22Rv1 (cell line): Measurements from ENCODE around the gene GATAD2A.

Experiments used
- H3K27ac ChIP-seq: fragments of 450-650 bp; 2 replicates; pipeline ENCODE4 v1.5.1; 2017
- CTCF ChIP-seq: fragments of 450-650 bp; IDR thresholded peaks from 2 replicates; pipeline ENCODE4 v1.5.1; 2017; ENCODE audit warnings: mild to moderate bottlenecking
- ZFX ChIP-seq: fragments of 450-650 bp; IDR thresholded peaks from 2 replicates; pipeline ENCODE4 v1.6.1; 2017; ENCODE audit warnings: antibody characterized with exemption, borderline replicate concordance

The GATAD2A gene

DNA sequence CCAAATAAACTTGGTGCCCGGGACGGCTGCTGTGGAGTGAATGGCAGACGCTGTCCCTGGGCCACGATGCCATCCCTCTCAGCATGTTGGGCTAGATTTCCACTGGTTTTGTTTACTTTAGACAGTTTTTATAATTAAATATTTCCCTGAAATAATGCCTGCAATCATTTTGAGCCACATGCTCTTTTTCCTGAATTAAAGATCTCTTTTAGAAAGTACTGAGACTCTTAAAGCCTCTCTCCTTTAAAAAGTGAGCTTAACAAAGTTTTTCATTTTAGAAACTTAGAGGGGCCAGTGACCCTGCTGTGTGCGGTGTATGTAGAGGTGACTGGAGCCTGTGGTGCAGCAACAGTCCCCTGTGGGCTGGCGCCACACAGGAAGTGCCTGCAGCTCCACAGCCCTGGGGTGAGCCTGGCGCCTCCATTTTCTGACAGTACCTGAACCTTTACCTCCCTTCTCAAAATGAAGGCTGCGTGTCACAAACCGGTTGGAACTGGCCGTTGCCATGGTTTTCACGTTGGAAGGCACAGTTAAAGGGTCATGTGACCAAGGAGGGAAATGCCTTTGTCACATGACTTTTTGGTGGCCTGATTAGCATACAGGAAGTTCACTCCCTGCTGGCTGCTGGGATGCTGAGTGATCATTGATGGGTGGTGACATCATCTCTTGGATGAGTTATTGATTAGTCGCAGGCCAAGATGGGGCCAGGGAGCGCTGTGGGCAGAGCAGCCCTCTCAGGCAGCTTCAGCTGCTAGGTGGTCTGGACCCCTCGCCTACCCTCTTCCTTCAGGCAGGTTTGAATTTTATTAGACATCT lies 83.6 kb downstream of the GATAD2A start:
- TF ChIP-seq ZFX (no peak), CTCF (no peak)
- peak overlapping the region; percentile 95 for H3K27ac ChIP-seq

GRCh38 chr19:19489804-19490204 lies 84.3 kb downstream of the GATAD2A start:
- H3K27ac ChIP-seq: peak overlapping the region; percentile 95
- TF ChIP-seq ZFX: no peak
- no peak for TF ChIP-seq CTCF

DNA sequence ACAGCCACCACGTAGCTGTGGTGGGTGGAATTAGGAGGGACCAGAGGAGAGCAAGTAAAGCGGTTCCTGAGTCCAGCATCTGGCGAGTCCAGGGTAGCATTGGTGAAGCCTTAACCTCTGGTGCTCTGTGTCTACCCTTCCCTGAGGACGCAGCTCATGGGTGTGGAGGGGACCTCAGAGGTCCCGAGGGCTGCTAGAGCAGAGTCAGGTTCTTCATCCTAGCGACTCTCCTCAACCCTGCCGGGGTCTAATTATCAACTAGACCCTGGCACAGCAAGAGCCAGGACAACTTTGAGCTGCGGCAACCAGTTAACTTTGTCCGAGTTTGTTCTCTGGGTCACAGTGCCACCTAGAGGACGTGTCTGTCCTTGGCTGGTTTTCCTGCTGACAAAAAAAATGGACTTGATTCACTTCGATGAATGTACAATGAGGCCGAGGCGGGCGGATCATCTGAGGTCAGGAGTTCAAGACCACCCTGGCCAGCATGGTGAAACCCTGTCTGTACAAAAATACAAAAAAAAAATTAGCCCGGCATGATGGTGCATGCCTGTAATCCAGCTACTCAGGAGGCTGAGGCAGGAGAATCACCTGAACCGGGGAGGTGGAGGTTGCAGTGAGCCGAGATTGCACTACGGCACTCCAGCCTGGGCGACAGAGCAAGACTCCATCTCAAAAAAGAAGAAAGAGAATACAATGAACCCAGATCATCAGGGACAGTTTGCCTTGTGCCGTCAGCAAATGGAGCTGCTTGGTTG lies 84.9 kb downstream of the GATAD2A start:
- H3K27ac ChIP-seq: peak overlapping the region; percentile 95

GRCh38 chr19:19491321-19492025 lies 86.0 kb downstream of the GATAD2A start:
- TF ChIP-seq ZFX: no peak
- TF ChIP-seq CTCF: no peak
- no peak overlapping the region for H3K27ac ChIP-seq

More for the DNA sequence above, 84.9 kb downstream of the GATAD2A start:
- TF ChIP-seq ZFX (no peak), CTCF (peak; percentile 85)

- TF ChIP-seq CTCF: no peak
- TF ChIP-seq ZFX: no peak
- H3K27ac ChIP-seq: no peak overlapping the region
Measured at GRCh38 chr19:19492026-19492610, 86.6 kb downstream of the GATAD2A start.

GRCh38 chr19:19493841-19494546 lies 88.5 kb downstream of the GATAD2A start:
- H3K27ac ChIP-seq: no peak overlapping the region

More at GRCh38 chr19:19493841-19494546, 88.5 kb downstream of the GATAD2A start:
- TF ChIP-seq CTCF (no peak), ZFX (no peak)
